ENCODE results near the gene APLN.

GRCh38 chrX:129652565-129653169 lies 2.1 kb downstream of the APLN start:
- TF ChIP-seq EP300 (IDR thresholded peaks at IDR 0.05) (no peak), POLR2AphosphoS5 (IDR thresholded peaks at IDR 0.05) (no peak), CTCF (IDR thresholded peaks at IDR 0.05) (no peak), POLR2A (IDR thresholded peaks at IDR 0.05) (no peak)
